H1 (cell line): ENCODE results near the gene PFDN5. TPM values are rescaled to one million over a fixed set of nuclear protein-coding genes. Genes with fewer than 3 reads are reported as not detected.

ENCODE experiments used
- CTCF ChIA-PET: fragments of 300-600 bp; sonication (Branson Sonifier 250); formaldehyde crosslinking; loops from one replicate; lab custom pipeline; 2021; ENCODE audit not compliant: partially characterized antibody; lab: Charles Lee
- POLR2A ChIA-PET: fragments of 300-600 bp; sonication (Branson Sonifier 250); formaldehyde crosslinking; loops from one replicate; lab custom pipeline; 2021; ENCODE audit warnings: inconsistent platforms; ENCODE audit not compliant: partially characterized antibody; lab: Charles Lee
- DNase-seq, 2 experiments: peaks; one replicate each; pipeline versions ENCODE4 v3.0.0 to v3.0.0-alpha.2; 2010 to 2022; ENCODE audit warnings: low spot score in 2 of 2, low read depth in 1 of 2, mixed read lengths in 1 of 2
- FAIRE-seq: peaks from 2 replicates; lab custom pipeline; 2011; peaks lifted over from hg19 to GRCh38; lab: Jason Lieb, UNC
- H2AFZ ChIP-seq: 2 replicates; pipeline ENCODE4 v1.8.1; 2012; ENCODE audit warnings: low read length, inconsistent platforms
- H2AK5ac ChIP-seq: 2 replicates; pipeline ENCODE4 v1.6.1; 2013; ENCODE audit warnings: low read depth, low read length
- H2BK120ac ChIP-seq: replicated peaks from 2 replicates; pipeline ENCODE3; 2013; ENCODE audit warnings: low read depth, low read length, inconsistent platforms
- H2BK12ac ChIP-seq: 2 replicates; pipeline ENCODE4 v1.6.1; 2013; ENCODE audit warnings: low read depth, low read length
- H2BK15ac ChIP-seq: 2 replicates; pipeline ENCODE4 v1.6.1; 2013; ENCODE audit warnings: low read length
- H2BK20ac ChIP-seq: 2 replicates; pipeline ENCODE4 v1.6.1; 2013; ENCODE audit warnings: low read length
- H2BK5ac ChIP-seq: 2 replicates; pipeline ENCODE4 v1.6.1; 2013; ENCODE audit warnings: low read depth, low read length
- H3K14ac ChIP-seq: 2 replicates; pipeline ENCODE4 v1.6.1; 2013; ENCODE audit warnings: inconsistent platforms; ENCODE audit not compliant: insufficient read length
- H3K18ac ChIP-seq: 2 replicates; pipeline ENCODE4 v1.6.1; 2013; ENCODE audit warnings: low read length; ENCODE audit errors: extremely low read depth
- H3K23ac ChIP-seq: 2 replicates; pipeline ENCODE4 v1.6.1; 2013; ENCODE audit warnings: inconsistent platforms; ENCODE audit not compliant: insufficient read length
- H3K23me2 ChIP-seq: 2 replicates; pipeline ENCODE4 v1.6.1; 2013; ENCODE audit warnings: low read depth, low read length
- H3K27ac ChIP-seq: 2 replicates; pipeline ENCODE4 v1.6.1; 2011; ENCODE audit warnings: low read depth, low read length, inconsistent platforms
- H3K27me3 ChIP-seq, 4 experiments: replicated peaks in 1 of 4; 1 replicate in 1 of 4; 2 replicates in 3 of 4; pipeline versions ENCODE4 v1.6.1 to v1.8.1; 2011 to 2013; ENCODE audit warnings: low read length in 3 of 4, mild to moderate bottlenecking in 3 of 4, inconsistent platforms in 2 of 4, mixed read lengths in 2 of 4, moderate library complexity in 1 of 4; ENCODE audit not compliant: control insufficient read depth in 3 of 4, insufficient read depth in 3 of 4; ENCODE audit errors: extremely low read depth in 1 of 4
- H3K36me3 ChIP-seq, 4 experiments: 2 replicates each; pipeline versions ENCODE4 v1.6.1 to v1.8.1; 2011 to 2013; ENCODE audit warnings: mild to moderate bottlenecking in 4 of 4, low read length in 3 of 4, moderate library complexity in 2 of 4, control low read depth in 1 of 4, inconsistent platforms in 1 of 4; ENCODE audit not compliant: insufficient read depth in 4 of 4, control insufficient read depth in 2 of 4
- H3K4ac ChIP-seq: replicated peaks from 2 replicates; pipeline ENCODE3; 2013; ENCODE audit warnings: low read length, low read depth, mixed read lengths, inconsistent platforms; ENCODE audit not compliant: insufficient read length
- H3K4me1 ChIP-seq, 4 experiments: replicated peaks in 1 of 4; 1 replicate in 1 of 4; 2 replicates in 3 of 4; pipeline versions ENCODE4 v1.6.1 to v1.8.1; 2011 to 2013; ENCODE audit warnings: low read length in 3 of 4, inconsistent platforms in 2 of 4, mixed read lengths in 1 of 4; ENCODE audit not compliant: insufficient read depth in 4 of 4, control insufficient read depth in 3 of 4
- H3K4me2 ChIP-seq, 2 experiments: 2 replicates each; pipeline versions ENCODE4 v1.6.1 to v1.8.1; 2011 to 2013; ENCODE audit warnings: low read depth in 2 of 2, low read length in 2 of 2, control low read depth in 1 of 2, inconsistent platforms in 1 of 2, mild to moderate bottlenecking in 1 of 2; ENCODE audit not compliant: insufficient read depth in 1 of 2
- H3K4me3 ChIP-seq, 4 experiments: fragments of 200-600, 300-600 bp in 1 of 4; sonication (generic), shearing (Covaris generic), sonication (Bioruptor Twin) in 1 of 4; 2 replicates each; pipeline versions ENCODE4 v1.5.1 to v1.8.1; 2011 to 2016; ENCODE audit warnings: low read length in 4 of 4, low read depth in 3 of 4, control low read depth in 2 of 4, inconsistent platforms in 2 of 4, mild to moderate bottlenecking in 2 of 4, mixed read lengths in 1 of 4, moderate library complexity in 1 of 4; ENCODE audit not compliant: insufficient read depth in 2 of 4; ENCODE audit errors: extremely low read depth in 1 of 4
- H3K56ac ChIP-seq: replicated peaks from 2 replicates; pipeline ENCODE3; 2013; ENCODE audit warnings: low read depth, mild to moderate bottlenecking, mixed read lengths, low read length, inconsistent platforms; ENCODE audit not compliant: insufficient read length
- H3K79me1 ChIP-seq: 2 replicates; pipeline ENCODE4 v1.6.1; 2013; ENCODE audit warnings: low read depth, low read length, control low read depth
- H3K79me2 ChIP-seq, 2 experiments: 2 replicates each; pipeline versions ENCODE4 v1.6.1 to v1.8.1; 2012 to 2013; ENCODE audit warnings: low read length in 2 of 2, mild to moderate bottlenecking in 2 of 2, inconsistent platforms in 1 of 2; ENCODE audit not compliant: insufficient read depth in 2 of 2, control insufficient read depth in 1 of 2
- H3K9ac ChIP-seq, 4 experiments: replicated peaks in 1 of 4; 1 replicate in 1 of 4; 2 replicates in 3 of 4; pipeline versions ENCODE4 v1.6.1 to v1.8.1; 2011 to 2013; ENCODE audit warnings: low read depth in 3 of 4, low read length in 3 of 4, control low read depth in 2 of 4, mild to moderate bottlenecking in 2 of 4, moderate library complexity in 2 of 4, inconsistent platforms in 1 of 4; ENCODE audit errors: extremely low read depth in 1 of 4
- H3K9me3 ChIP-seq, 2 experiments: 2 replicates each; pipeline versions ENCODE4 v1.6.1 to v1.8.1; 2012 to 2013; ENCODE audit warnings: mild to moderate bottlenecking in 2 of 2, moderate library complexity in 2 of 2, control low read depth in 1 of 2, inconsistent platforms in 1 of 2, low read depth in 1 of 2, low read length in 1 of 2, mixed read lengths in 1 of 2; ENCODE audit not compliant: insufficient read depth in 2 of 2
- H4K20me1 ChIP-seq, 2 experiments: replicated peaks in 1 of 2; 2 replicates each; pipeline versions ENCODE3 to v1.8.1; 2011 to 2013; ENCODE audit warnings: inconsistent platforms in 2 of 2, low read length in 2 of 2, mild to moderate bottlenecking in 1 of 2; ENCODE audit not compliant: insufficient read depth in 2 of 2, control insufficient read depth in 1 of 2
- H4K5ac ChIP-seq: 2 replicates; pipeline ENCODE4 v1.6.1; 2013; ENCODE audit warnings: low read length, low read depth, mixed read lengths, inconsistent platforms; ENCODE audit not compliant: insufficient read length
- H4K8ac ChIP-seq: 2 replicates; pipeline ENCODE4 v1.8.0; 2013; ENCODE audit warnings: mild to moderate bottlenecking, moderate library complexity, low read length, inconsistent platforms; ENCODE audit not compliant: insufficient read depth; ENCODE audit errors: extremely low read depth
- H4K91ac ChIP-seq: replicated peaks from 2 replicates; pipeline ENCODE3; 2013; ENCODE audit warnings: low read length, mixed read lengths, inconsistent platforms; ENCODE audit not compliant: insufficient read length
- ATF3 ChIP-seq: IDR thresholded peaks from 2 replicates; pipeline ENCODE4 v1.6.1; 2011; ENCODE audit warnings: low read depth, mild to moderate bottlenecking, low read length; ENCODE audit not compliant: insufficient read depth
- CHD1 ChIP-seq: IDR thresholded peaks from 2 replicates; pipeline ENCODE4 v1.6.1; 2012; ENCODE audit warnings: low read depth, low read length, improper control_type of control experiment
- EP300 ChIP-seq, 2 experiments: IDR thresholded peaks; 1 replicate in 1 of 2; 2 replicates in 1 of 2; pipeline ENCODE4 v1.6.1; 2011 to 2012; ENCODE audit warnings: low read depth in 2 of 2, low read length in 2 of 2, mild to moderate bottlenecking in 2 of 2, borderline replicate concordance in 1 of 2, inconsistent platforms in 1 of 2, moderate library complexity in 1 of 2
- EZH2 ChIP-seq: fragments of 200-600 bp; sonication (generic); IDR thresholded peaks from 2 replicates; pipeline ENCODE4 v1.7.1; 2012; ENCODE audit warnings: low read depth, mild to moderate bottlenecking, moderate library complexity, low read length, inconsistent platforms; ENCODE audit not compliant: severe bottlenecking
- GTF2F1 ChIP-seq: IDR thresholded peaks from 2 replicates; pipeline ENCODE4 v1.6.1; 2012; ENCODE audit warnings: low read depth, low read length, improper control_type of control experiment, borderline replicate concordance
- HDAC6 ChIP-seq: IDR thresholded peaks from one replicate; pipeline ENCODE4 v1.7.1; 2012; ENCODE audit warnings: low read depth, mild to moderate bottlenecking, inconsistent platforms, low read length, moderate library complexity
- POLR2A ChIP-seq, 2 experiments: IDR thresholded peaks; 1 replicate in 1 of 2; 2 replicates in 1 of 2; pipeline ENCODE4 v1.6.1; 2011; ENCODE audit warnings: low read depth in 2 of 2, low read length in 2 of 2, mild to moderate bottlenecking in 2 of 2; ENCODE audit errors: control extremely low read depth in 1 of 2
- WGBS, 2 experiments: shearing (Covaris generic) in 1 of 2; methylation state at CpG; one replicate each; pipeline versions ENCODE4 v1.1.6 to v1.1.7; 2013 to 2015; ENCODE audit warnings: low lambda C conversion rate in 2 of 2, mixed read lengths in 2 of 2, inconsistent platforms in 1 of 2, low coverage in 1 of 2, missing lambda C conversion rate in 1 of 2; ENCODE audit not compliant: insufficient replicate concordance in 2 of 2, insufficient coverage in 1 of 2, insufficient read length in 1 of 2; ENCODE audit errors: extremely low coverage in 1 of 2, missing lambda C conversion rate in 1 of 2; 5-methylcytosine and 5-hydroxymethylcytosine counted together
- polyA plus RNA-seq, 7 experiments: library from polyadenylated mRNA; depleted of rRNA in 3 of 7; stranded (reverse) in 5 of 7; unstranded in 2 of 7; fragments of >200 nt in 5 of 7; fragments of 200-250 nt in 2 of 7; gene quantifications; 1 replicate in 5 of 7; 2 replicates in 1 of 7; 4 replicates in 1 of 7; pipeline versions ENCODE4 v1.2.1 to v1.2.3, GENCODE V29; 2011 to 2013; ENCODE audit warnings: missing spikeins in 2 of 7, mixed read lengths in 2 of 7
- total RNA-seq: library from RNA; stranded (reverse); fragmentation: NEBNext Ultra II Directional; extraction: Animal tissue kit (Norgen Biotek cat#: 25700); gene quantifications from 2 replicates; pipeline ENCODE4 v1.2.1, GENCODE V29; 2021

The PFDN5 gene
- total and polyA plus RNA-seq, 2 of the 8 experiments (the other 6 are each of a cell fraction or from before 2014, with no cell fraction given), result 290 to 630 TPM

- Histone ChIP-seq H2BK12ac (no peak overlapping the region), H4K20me1 (peaks cover 4 to 6% of the 10 kb centered on the region in 2 experiments), H3K79me1 (peaks cover 6% of the 10 kb centered on the region), H3K4me2 (no peak overlapping the region), H3K4me3 (no peak overlapping the region), H3K27ac (no peak overlapping the region), H4K8ac (no peak overlapping the region), H3K9ac (no peak overlapping the region), H4K91ac (no peak overlapping the region), H3K23ac (no peak overlapping the region), H3K56ac (no peak overlapping the region), H3K4ac (no peak overlapping the region), H3K23me2 (peaks cover 8% of the 10 kb centered on the region), H2BK120ac (no peak overlapping the region), H3K14ac (no peak overlapping the region), H2AFZ (no peak overlapping the region), H3K9me3 (no peaks in the 10 kb centered on the region), H3K27me3 (no peaks in the 10 kb centered on the region), H3K36me3 (peaks cover 23 to 48% (median 40%) of the 10 kb centered on the region in 4 experiments), H2BK20ac (no peak overlapping the region), H3K79me2 (peaks cover 0 to 13% of the 10 kb centered on the region in 2 experiments; a peak in 2 of 4 replicates), H3K4me1 (peaks cover 0 to 5% (median under 1%) of the 10 kb centered on the region in 4 experiments; a peak in 3 of 7 replicates), H2AK5ac (no peak overlapping the region), H2BK15ac (no peak overlapping the region), H3K18ac (no peak overlapping the region), H4K5ac (no peak overlapping the region), H2BK5ac (no peak overlapping the region)
- CTCF ChIA-PET, result interaction anchor here (0.8 to 28.3 kb wide), 10 partner anchors 8 to 119 kb away, joined by 3 to 573 read pairs (median 4); partner anchors contain the start of genes AAAS and ITGB7
- TF ChIP-seq POLR2A (IDR thresholded peaks at IDR 0.05; ENCODE audit: control extremely low read depth in 1 of 2, low read depth in 2 of 2, low read length in 2 of 2) (no peak), EP300 (IDR thresholded peaks at IDR 0.05; ENCODE audit: borderline replicate concordance in 1 of 2, low read depth in 2 of 2, low read length in 2 of 2) (no peak), GTF2F1 (no peak), ATF3 (no peak), EZH2 (no peak), CHD1 (no peak), HDAC6 (no peak)
- DNase-seq, result no peak
- POLR2A ChIA-PET, result interaction anchor here (0.6 to 5.4 kb wide), 13 partner anchors 8 to 165 kb away, joined by 3 to 30 read pairs (median 4); partner anchors contain the start of genes AAAS and PFDN5
- no peak for FAIRE-seq
- 92% methylated on average over 5 of the region's 5 CpGs; no CpG with 5 or more reads in 1 of the 2 experiments for WGBS, 2 experiments
These were observed 7.6 kb downstream of the PFDN5 start for GRCh38 chr12:53302903-53303302.
